Heart left ventricle (tissue), 16 donors: Measurements from ENCODE around the gene DDX59. TPM values are rescaled to one million over a fixed set of nuclear protein-coding genes. Genes with fewer than 3 reads are reported as not detected.

Experiments
- ATAC-seq, 4 donors: fragments of 200-7000 bp; cut with Tn5 transposase; one replicate each; pipeline ENCODE4 v1.9.1; 2020 to 2022; ENCODE audit warnings: moderate library complexity in 4 of 4, mild to moderate bottlenecking in 3 of 4, moderate number of reproducible peaks in 1 of 4
- DNase-seq, 5 donors: peaks; one replicate each; pipeline ENCODE4 v3.0.0-alpha.2; 2020
- H3K27ac ChIP-seq, 12 donors: fragments of 200-600 bp; sonication (generic) in 4 of 12; one replicate each; pipeline versions ENCODE4 v1.5.0 to v1.8.0; 2016 to 2022; ENCODE audit warnings: mild to moderate bottlenecking in 2 of 12
- H3K27me3 ChIP-seq, 9 donors: fragments of 200-600 bp; sonication (generic) in 2 of 9; one replicate each; pipeline versions ENCODE4 v1.5.1 to v1.8.0; 2016 to 2022; ENCODE audit warnings: mild to moderate bottlenecking in 3 of 9
- H3K36me3 ChIP-seq, 9 donors: fragments of 200-600 bp; sonication (generic) in 2 of 9; one replicate each; pipeline versions ENCODE4 v1.5.0 to v1.8.0; 2018 to 2022; ENCODE audit warnings: mild to moderate bottlenecking in 2 of 9
- H3K4me1 ChIP-seq, 12 donors: fragments of 200-600 bp; sonication (generic) in 4 of 12; one replicate each; pipeline versions ENCODE4 v1.5.0 to v1.8.0; 2016 to 2022; ENCODE audit warnings: mild to moderate bottlenecking in 3 of 12
- H3K4me3 ChIP-seq, 12 donors: fragments of 200-600 bp; sonication (generic) in 4 of 12; one replicate each; pipeline versions ENCODE4 v1.5.0 to v1.8.0; 2017 to 2022; ENCODE audit warnings: mild to moderate bottlenecking in 9 of 12, moderate library complexity in 4 of 12
- H3K9me3 ChIP-seq, 12 donors: fragments of 200-600 bp; sonication (generic) in 4 of 12; one replicate each; pipeline versions ENCODE4 v1.5.0 to v1.8.0; 2016 to 2022; ENCODE audit warnings: mild to moderate bottlenecking in 1 of 12
- CTCF ChIP-seq, 12 donors: fragments of 200-600 bp; sonication (generic) in 4 of 12; IDR thresholded peaks; one replicate each; pipeline versions ENCODE4 v1.5.0 to v1.8.0; 2018 to 2022; ENCODE audit warnings: antibody characterized with exemption in 12 of 12, mild to moderate bottlenecking in 5 of 12
- POLR2A ChIP-seq, 2 donors: fragments of 450-650 bp; IDR thresholded peaks; one replicate each; pipeline ENCODE4 v1.6.1; 2017; ENCODE audit warnings: antibody characterized with exemption in 2 of 2, mild to moderate bottlenecking in 2 of 2, moderate library complexity in 2 of 2
- WGBS, 4 donors: extraction: QIAGEN DNeasy Blood & Tissue Kit in 2 of 4; methylation state at CpG; one replicate each; pipeline versions ENCODE4 v1.1.5 to v1.1.7; 2013 to 2018; 5-methylcytosine and 5-hydroxymethylcytosine counted together
- intact Hi-C, 10 donors: fragments of 100-400 bp; cut with DNase I; formaldehyde crosslinking; loops; one replicate each; pipeline versions ENCODE4 v1.11.1 to v1.14.2; 2022
- polyA plus RNA-seq, 2 donors: library from polyadenylated mRNA; stranded (reverse); fragments of 200-250 nt; gene quantifications; one replicate each; pipeline ENCODE4 v1.2.3, GENCODE V29; 2013
- total RNA-seq, 9 donors: library from RNA; depleted of rRNA in 2 of 9; stranded (reverse); fragments of >200 nt in 2 of 9; fragmentation: NEBNext Ultra II Directional in 3 of 9; extraction: Animal tissue kit (Norgen Biotek cat#: 25700) in 3 of 9; gene quantifications; one replicate each; pipeline versions ENCODE4 v1.1.0 to v1.2.4, GENCODE V29; 2016 to 2023
- donor health status: ischemic (EF 13 %, LVEDD 7.1; RV severe dilation, severe dysfunction).
- donor health status: healthy with polysubstance abuse.
- donor health status: DM: no; HTN: yes; CAD: no.
- donor health status: DM: no; HTN: no; CAD: no.
- donor health status: ischemic (EF 25% LVEDD 6.9; RV normal size, moderate dysfunction).
- donor health status: ischemic (EF 25% LVEDD 5.7; RV mildly dilated, moderate dysfunction).
- donor health status: healthy.
- donor health status: DM: yes; HTN: yes; CAD: no.
- donor health status: ischemic (EF 35%, LVEDD 5.7; RV mildly dilated, moderate dysfunction).
- donor health status: nonischemic (EF 11% LVEDD 7.7; RV severe dilation, severe dysfunction).
- donor health status: DM: yes; HTN: yes; CAD: no.
- donor health status: PGD.
- donor health status: ischemic (EF 29% LVEDD 5.4; RV normal size, mild dysfunction).
- donor health status: nonischemic (EF 23%, LVEDD 6.1; RV moderate dilation, normal function).

DDX59 gene
- total and polyA plus RNA-seq, 11 donors = 10.0 to 21.6 (median 15.5) TPM

GRCh38 chr1:200708769-200709168, 39.1 kb upstream of the DDX59 start:
- intact Hi-C loops = no loop called here
- Histone ChIP-seq H3K4me3 (no peak overlapping the region), H3K27ac (no peak overlapping the region), H3K9me3 (no peaks in the 10 kb centered on the region), H3K27me3 (no peaks in the 10 kb centered on the region), H3K36me3 (no peaks in the 10 kb centered on the region), H3K4me1 (no peaks in the 10 kb centered on the region)
- no peak for DNase-seq
- TF ChIP-seq POLR2A (IDR thresholded peaks at IDR 0.05) = no peak
- no peak for TF ChIP-seq CTCF (IDR thresholded peaks at IDR 0.05)
- WGBS, 4 donors = 78 to 97% (median 89%) methylated on average over 1 of the region's 1 CpG
- no peak for ATAC-seq

GRCh38 chr1:200708161-200708560, 38.5 kb upstream of the DDX59 start:
- H3K9me3 ChIP-seq = no peaks in the 10 kb centered on the region

GRCh38 chr1:200707116-200707515, 37.4 kb upstream of the DDX59 start:
- Histone ChIP-seq H3K4me1 (no peaks in the 10 kb centered on the region), H3K9me3 (no peaks in the 10 kb centered on the region), H3K27me3 (no peaks in the 10 kb centered on the region), H3K27ac (no peak overlapping the region), H3K36me3 (no peaks in the 10 kb centered on the region), H3K4me3 (no peak overlapping the region)
- ATAC-seq (no peak), DNase-seq (no peak)
- TF ChIP-seq CTCF (IDR thresholded peaks at IDR 0.05) = no peak
- TF ChIP-seq POLR2A (IDR thresholded peaks at IDR 0.05) = no peak
- WGBS, 4 donors = 90 to 96% (median 95%) methylated on average over 5 of the region's 5 CpGs
- intact Hi-C loops = no loop called here

More at GRCh38 chr1:200708161-200708560, 38.5 kb upstream of the DDX59 start:
- DNase-seq = no peak
- no peak for TF ChIP-seq CTCF (IDR thresholded peaks at IDR 0.05)
- no peak for TF ChIP-seq POLR2A (IDR thresholded peaks at IDR 0.05)
- H3K27ac ChIP-seq = no peak overlapping the region
- no peak for ATAC-seq
- H3K27me3 ChIP-seq = no peaks in the 10 kb centered on the region
- H3K4me1 ChIP-seq = no peaks in the 10 kb centered on the region
- no peak overlapping the region for H3K4me3 ChIP-seq
- intact Hi-C loops = no loop called here
- no peaks in the 10 kb centered on the region for H3K36me3 ChIP-seq

GRCh38 chr1:200706111-200706814, 36.6 kb upstream of the DDX59 start:
- intact Hi-C loops = no loop called here
- H3K4me1 ChIP-seq = no peaks in the 10 kb centered on the region
- H3K27me3 ChIP-seq = no peaks in the 10 kb centered on the region
- DNase-seq (no peak), ATAC-seq (no peak)
- no peak overlapping the region for H3K27ac ChIP-seq
- no peak for TF ChIP-seq POLR2A (IDR thresholded peaks at IDR 0.05)
- no peak for TF ChIP-seq CTCF (IDR thresholded peaks at IDR 0.05)
- WGBS, 4 donors = 74 to 92% (median 83%) methylated on average over 4 of the region's 4 CpGs
- H3K4me3 ChIP-seq = no peak overlapping the region
- no peaks in the 10 kb centered on the region for H3K36me3 ChIP-seq
- H3K9me3 ChIP-seq = no peaks in the 10 kb centered on the region
